ENCODE results near the gene PTPRA. TPM values are rescaled to one million over a fixed set of nuclear protein-coding genes. Genes with fewer than 3 reads are reported as not detected.
A peak's percentile ranks its signal among the peaks of the same experiment; 100 is the strongest.

PTPRA gene
- total and polyA plus RNA-seq, 8 donors: 8.1 to 157 (median 21.8) TPM

- TF ChIP-seq POLR2AphosphoS5 (IDR thresholded peaks at IDR 0.05) (no peak), CTCF (IDR thresholded peaks at IDR 0.05) (no peak), EP300 (IDR thresholded peaks at IDR 0.05) (no peak), POLR2A (IDR thresholded peaks at IDR 0.05) (no peak)
- intact Hi-C loops (cut with DNase I; ENCODE audit: low total_unique reads): no loop called here
- 53 to 76% (median 64%) methylated on average over 5 of the region's 5 CpGs for WGBS, 5 donors
- H3K4me1 ChIP-seq: peaks cover 18 to 45% (median 42%) of the 10 kb centered on the region in 4 donors
- no peak overlapping the region for H3K4me3 ChIP-seq
- no peaks in the 10 kb centered on the region for H3K9me3 ChIP-seq
- peaks cover 14 to 36% (median 34%) of the 10 kb centered on the region in 4 donors for H3K36me3 ChIP-seq
- DNase-seq: peak in 1 of 2 donors; percentile 70
- H3K27ac ChIP-seq: peak overlapping the region; percentile 53 to 94 (median 67)
- no peaks in the 10 kb centered on the region for H3K27me3 ChIP-seq
These were observed 169.3 kb downstream of the PTPRA start for GRCh38 chr20:3042625-3043024.

GRCh38 chr20:3043322-3043721 is 170.0 kb downstream of the PTPRA start, which contains the start of gene GNRH2:
TSS of gene GNRH2 (plus strand) at chr20:3043622. CDS start at chr20:3044415, 793 bp downstream.
- no peak for DNase-seq
- H3K9me3 ChIP-seq: no peaks in the 10 kb centered on the region
- intact Hi-C loops (cut with DNase I; ENCODE audit: low total_unique reads): no loop called here
- H3K36me3 ChIP-seq: peaks cover 19 to 36% (median 34%) of the 10 kb centered on the region in 4 donors
- TF ChIP-seq CTCF (IDR thresholded peaks at IDR 0.05): no peak
- no peak for TF ChIP-seq POLR2AphosphoS5 (IDR thresholded peaks at IDR 0.05)
- no peak for TF ChIP-seq EP300 (IDR thresholded peaks at IDR 0.05)
- no peak for TF ChIP-seq POLR2A (IDR thresholded peaks at IDR 0.05)
- H3K4me1 ChIP-seq: peaks cover 18 to 52% (median 46%) of the 10 kb centered on the region in 4 donors
- H3K4me3 ChIP-seq: no peak within 1 kb of the TSS
- H3K27ac ChIP-seq: peak within 1 kb of the TSS; percentile 53 to 94 (median 67)
- WGBS, 5 donors: 73 to 90% (median 86%) methylated on average over 1 to 3 of the region's 3 CpGs
- H3K27me3 ChIP-seq: no peaks in the 10 kb centered on the region

- WGBS, 5 donors: 94 to 97% (median 95%) methylated on average over 4 to 8 of the region's 8 CpGs
- DNase-seq: no peak
- no peak overlapping the region for H3K4me3 ChIP-seq
These were observed 171.2 kb downstream of the PTPRA start for GRCh38 chr20:3044336-3044965.

More at GRCh38 chr20:3044336-3044965, 171.2 kb downstream of the PTPRA start:
- intact Hi-C loops (cut with DNase I; ENCODE audit: low total_unique reads): no loop called here
- no peaks in the 10 kb centered on the region for H3K27me3 ChIP-seq
- H3K4me1 ChIP-seq: peaks cover 18 to 53% (median 47%) of the 10 kb centered on the region in 4 donors
- no peaks in the 10 kb centered on the region for H3K9me3 ChIP-seq
- peak overlapping the region in 1 of 5 donors; percentile 94 for H3K27ac ChIP-seq
- TF ChIP-seq CTCF (IDR thresholded peaks at IDR 0.05) (no peak), EP300 (IDR thresholded peaks at IDR 0.05) (no peak), POLR2A (IDR thresholded peaks at IDR 0.05) (no peak), POLR2AphosphoS5 (IDR thresholded peaks at IDR 0.05) (no peak)
- H3K36me3 ChIP-seq: peaks cover 18 to 36% (median 34%) of the 10 kb centered on the region in 4 donors

Measured in stomach (tissue), 9 donors.